Body of pancreas (tissue), 4 donors: ENCODE data around the gene R3HDM4. TPM values are rescaled to one million over a fixed set of nuclear protein-coding genes. Genes with fewer than 3 reads are reported as not detected.

Experiments used
- ATAC-seq: fragments of 150-250 bp; one replicate; pipeline ENCODE4 v1.9.1; 2016
- DNase-seq, 4 donors: peaks; one replicate each; pipeline ENCODE4 v3.0.0-alpha.2; 2019
- H3K27ac ChIP-seq, 4 donors: fragments of 200-600 bp; sonication (generic); 1 replicate in 3 of 4; 2 replicates in 1 of 4; pipeline versions ENCODE4 v1.5.1 to v1.6.1; 2016 to 2019; ENCODE audit warnings: mild to moderate bottlenecking in 1 of 4, mixed read lengths in 1 of 4, moderate library complexity in 1 of 4
- H3K27me3 ChIP-seq, 2 donors: fragments of 200-600 bp; sonication (generic); one replicate each; pipeline ENCODE4 v1.6.0; 2016; ENCODE audit warnings: mild to moderate bottlenecking in 1 of 2
- H3K36me3 ChIP-seq, 2 donors: fragments of 200-600 bp; sonication (generic); replicated peaks in 1 of 2; 2 replicates each; pipeline ENCODE4 v1.5.1; 2016; ENCODE audit warnings: low read depth in 2 of 2; ENCODE audit not compliant: insufficient read depth in 1 of 2
- H3K4me1 ChIP-seq: fragments of 200-600 bp; sonication (generic); one replicate; pipeline ENCODE4 v1.6.0; 2016
- H3K4me3 ChIP-seq, 2 donors: fragments of 200-600 bp; sonication (generic); 1 replicate in 1 of 2; 2 replicates in 1 of 2; pipeline ENCODE4 v1.5.1; 2016 to 2019
- H3K9me3 ChIP-seq, 3 donors: fragments of 200-600 bp; sonication (generic); 1 replicate in 2 of 3; 2 replicates in 1 of 3; pipeline ENCODE4 v1.5.1; 2016
- POLR2A ChIP-seq, 3 donors: fragments of 450-650 bp; IDR thresholded peaks; one replicate each; pipeline ENCODE4 v1.6.1; 2016; ENCODE audit warnings: antibody characterized with exemption in 3 of 3, mild to moderate bottlenecking in 2 of 3
- WGBS, 2 donors: methylation state at CpG; one replicate each; pipeline ENCODE4 v1.1.5; 2017; 5-methylcytosine and 5-hydroxymethylcytosine counted together
- intact Hi-C: fragments of 100-400 bp; cut with DNase I; formaldehyde crosslinking; loops from one replicate; pipeline ENCODE4 v1.15.1; 2023
- total RNA-seq, 2 donors: library from RNA; depleted of rRNA; stranded (reverse); fragments of >200 nt; gene quantifications; one replicate each; pipeline ENCODE4 v1.1.0, GENCODE V29; 2016
- TF ChIP-seq, protein P1 (sequence below), 7 experiments: fragments of 450-650 bp in 4 of 7; fragments of 200-600 bp in 3 of 7; sonication (generic) in 3 of 7; IDR thresholded peaks; one replicate each; pipeline ENCODE4 v1.5.1; 2016 to 2019; ENCODE audit warnings: antibody characterized with exemption in 7 of 7

The R3HDM4 gene
- total RNA-seq, 2 donors from 2014 or later: 11.2 to 34.0 TPM

DNA sequence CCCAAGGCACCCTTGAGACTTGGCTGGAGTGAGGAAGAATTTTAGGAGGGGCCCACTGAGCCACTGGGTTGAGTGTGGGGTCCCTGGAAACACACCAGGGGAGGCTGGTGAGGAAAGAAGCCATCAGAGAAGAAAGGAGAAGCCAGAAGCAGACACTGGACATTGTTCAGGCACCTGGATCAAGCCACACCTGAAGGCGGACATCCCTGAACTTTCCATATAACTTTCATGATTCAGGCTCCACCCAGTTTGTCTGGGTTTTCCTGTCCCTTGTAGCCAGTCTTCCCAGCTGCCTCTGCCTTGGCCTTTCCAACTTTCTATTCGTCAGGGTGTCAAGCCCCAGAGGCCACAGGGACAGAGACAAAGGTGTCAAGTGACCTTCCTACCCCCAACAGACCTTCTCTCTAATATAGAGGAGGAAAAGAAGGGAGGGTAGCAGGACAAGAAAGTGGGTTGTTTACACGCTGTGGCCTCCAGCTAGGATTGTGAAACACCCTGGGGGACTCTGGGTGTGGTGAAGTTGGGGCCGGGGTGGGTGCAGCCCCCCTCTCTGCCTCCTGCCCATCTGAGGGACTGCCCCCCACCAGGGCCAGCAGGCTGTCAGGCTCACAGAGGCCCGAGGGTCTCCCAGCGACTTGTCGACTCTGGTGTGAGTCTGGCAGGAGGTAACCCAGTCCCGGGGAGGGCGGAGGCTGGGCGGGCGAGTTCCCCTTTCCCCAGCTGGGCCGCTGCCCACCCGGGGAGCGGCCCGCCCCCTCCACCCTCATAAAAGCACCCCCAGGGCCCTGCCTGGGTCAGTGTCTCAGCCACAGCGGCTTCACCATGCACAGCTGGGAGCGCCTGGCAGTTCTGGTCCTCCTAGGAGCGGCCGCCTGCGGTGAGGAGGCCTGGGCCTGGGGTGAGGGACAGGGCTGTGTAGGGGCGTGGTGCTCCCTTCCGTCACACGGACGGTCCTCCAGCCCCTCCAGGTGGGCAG is 53.9 kb downstream of the R3HDM4 start, which contains the start of gene CFD:
Gene CFD (plus strand): TSS at position 797 of the 976 bp plus-strand sequence. CDS start 26 bp downstream, at position 823.
- Histone ChIP-seq H3K27me3 (no peaks in the 10 kb centered on the region), H3K36me3 (no peaks in the 10 kb centered on the region), H3K9me3 (no peaks in the 10 kb centered on the region), H3K4me3 (peak within 1 kb of the TSS in 1 of 2 donors; percentile 9), H3K27ac (no peak within 1 kb of the TSS), H3K4me1 (peaks cover 25% of the 10 kb centered on the region)
- WGBS, 2 donors: 47 to 66% methylated on average over 9 to 23 of the region's 24 CpGs
- ATAC-seq: no peak
- peak in 1 of 4 donors; percentile 53 for DNase-seq
- TF ChIP-seq POLR2A (IDR thresholded peaks at IDR 0.05): peak in 2 of 3 donors; percentile 28 to 50
- TF ChIP-seq, protein P1, sequence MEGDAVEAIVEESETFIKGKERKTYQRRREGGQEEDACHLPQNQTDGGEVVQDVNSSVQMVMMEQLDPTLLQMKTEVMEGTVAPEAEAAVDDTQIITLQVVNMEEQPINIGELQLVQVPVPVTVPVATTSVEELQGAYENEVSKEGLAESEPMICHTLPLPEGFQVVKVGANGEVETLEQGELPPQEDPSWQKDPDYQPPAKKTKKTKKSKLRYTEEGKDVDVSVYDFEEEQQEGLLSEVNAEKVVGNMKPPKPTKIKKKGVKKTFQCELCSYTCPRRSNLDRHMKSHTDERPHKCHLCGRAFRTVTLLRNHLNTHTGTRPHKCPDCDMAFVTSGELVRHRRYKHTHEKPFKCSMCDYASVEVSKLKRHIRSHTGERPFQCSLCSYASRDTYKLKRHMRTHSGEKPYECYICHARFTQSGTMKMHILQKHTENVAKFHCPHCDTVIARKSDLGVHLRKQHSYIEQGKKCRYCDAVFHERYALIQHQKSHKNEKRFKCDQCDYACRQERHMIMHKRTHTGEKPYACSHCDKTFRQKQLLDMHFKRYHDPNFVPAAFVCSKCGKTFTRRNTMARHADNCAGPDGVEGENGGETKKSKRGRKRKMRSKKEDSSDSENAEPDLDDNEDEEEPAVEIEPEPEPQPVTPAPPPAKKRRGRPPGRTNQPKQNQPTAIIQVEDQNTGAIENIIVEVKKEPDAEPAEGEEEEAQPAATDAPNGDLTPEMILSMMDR (IDR thresholded peaks at IDR 0.05): no peak
- intact Hi-C loops: no loop called here

DNA sequence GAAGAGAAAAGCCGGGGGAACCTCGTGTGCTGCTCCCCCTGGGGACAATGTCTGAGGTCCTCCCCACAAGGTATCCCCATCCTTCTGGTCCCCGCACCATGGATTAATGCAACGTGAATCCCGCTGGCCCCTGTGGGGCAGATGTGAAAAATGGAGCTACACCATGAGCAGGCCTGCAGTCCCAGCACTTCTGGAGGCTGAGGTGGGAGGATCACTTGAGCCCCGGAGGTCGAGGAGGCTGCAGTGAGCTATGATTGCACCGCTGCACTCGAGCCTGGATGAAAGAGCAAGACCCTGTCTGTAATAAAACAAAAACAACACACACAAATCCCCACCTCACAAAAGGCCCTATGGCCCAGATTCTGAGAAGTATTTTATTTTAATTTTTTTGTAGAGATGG is 54.7 kb downstream of the R3HDM4 start:
- TF ChIP-seq POLR2A (IDR thresholded peaks at IDR 0.05): no peak
- TF ChIP-seq, protein P1 (IDR thresholded peaks at IDR 0.05): no peak
- Histone ChIP-seq H3K27ac (no peak overlapping the region), H3K27me3 (no peaks in the 10 kb centered on the region), H3K4me1 (peaks cover 17% of the 10 kb centered on the region), H3K36me3 (no peaks in the 10 kb centered on the region), H3K4me3 (no peak overlapping the region), H3K9me3 (no peaks in the 10 kb centered on the region)
- DNase-seq (no peak), ATAC-seq (no peak)
- intact Hi-C loops: no loop called here
- WGBS, 2 donors: 73 to 77% methylated on average over 9 of the region's 9 CpGs

DNA sequence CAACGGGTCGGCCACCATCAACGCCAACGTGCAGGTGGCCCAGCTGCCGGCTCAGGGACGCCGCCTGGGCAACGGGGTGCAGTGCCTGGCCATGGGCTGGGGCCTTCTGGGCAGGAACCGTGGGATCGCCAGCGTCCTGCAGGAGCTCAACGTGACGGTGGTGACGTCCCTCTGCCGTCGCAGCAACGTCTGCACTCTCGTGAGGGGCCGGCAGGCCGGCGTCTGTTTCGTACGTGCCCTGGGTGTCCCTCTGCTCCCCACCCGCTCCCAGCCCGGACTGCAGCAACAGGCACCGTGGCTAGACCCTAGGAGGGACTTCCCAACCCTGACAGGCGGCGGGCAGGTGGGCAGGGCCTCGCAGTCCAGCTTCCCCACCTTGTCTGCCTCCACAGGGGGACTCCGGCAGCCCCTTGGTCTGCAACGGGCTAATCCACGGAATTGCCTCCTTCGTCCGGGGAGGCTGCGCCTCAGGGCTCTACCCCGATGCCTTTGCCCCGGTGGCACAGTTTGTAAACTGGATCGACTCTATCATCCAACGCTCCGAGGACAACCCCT is 57.4 kb downstream of the R3HDM4 start:
- Histone ChIP-seq H3K27me3 (no peaks in the 10 kb centered on the region), H3K9me3 (no peaks in the 10 kb centered on the region), H3K4me3 (no peak overlapping the region), H3K27ac (no peak overlapping the region), H3K36me3 (no peaks in the 10 kb centered on the region), H3K4me1 (peaks cover 11% of the 10 kb centered on the region)
- WGBS, 2 donors: 63 to 84% methylated on average over 14 to 35 of the region's 40 CpGs
- ATAC-seq (no peak), DNase-seq (no peak)
- intact Hi-C loops: no loop called here
- no peak for TF ChIP-seq POLR2A (IDR thresholded peaks at IDR 0.05)
- TF ChIP-seq, protein P1 (IDR thresholded peaks at IDR 0.05): no peak

DNA sequence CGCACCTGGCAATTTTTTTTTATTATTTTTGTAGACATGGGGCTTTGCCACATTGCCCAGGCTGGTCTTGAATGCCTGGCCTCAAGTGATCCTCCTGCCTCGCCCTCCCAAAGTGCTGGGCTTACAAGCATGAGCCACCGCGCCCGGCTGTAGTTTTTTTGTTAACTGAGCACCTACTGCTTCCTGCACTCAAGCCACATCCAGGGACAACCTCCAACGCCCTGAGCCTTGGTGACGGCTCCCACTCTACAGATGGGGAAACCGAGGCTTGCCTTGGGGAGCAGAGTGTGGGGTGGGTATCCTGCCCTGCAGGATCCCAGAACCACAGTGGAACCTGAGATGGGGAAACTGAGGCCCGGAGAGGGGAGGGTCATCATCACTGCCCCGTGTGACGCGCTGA is 57.9 kb downstream of the R3HDM4 start:
- no peak overlapping the region for H3K27ac ChIP-seq
- no peak for ATAC-seq
- WGBS, 2 donors: 66 to 76% methylated on average over 12 of the region's 12 CpGs
- H3K27me3 ChIP-seq: no peaks in the 10 kb centered on the region
- intact Hi-C loops: no loop called here
- H3K4me3 ChIP-seq: no peak overlapping the region
- H3K9me3 ChIP-seq: no peaks in the 10 kb centered on the region
- H3K4me1 ChIP-seq: peaks cover 12% of the 10 kb centered on the region
- no peak for TF ChIP-seq POLR2A (IDR thresholded peaks at IDR 0.05)
- TF ChIP-seq, protein P1 (IDR thresholded peaks at IDR 0.05): no peak
- H3K36me3 ChIP-seq: no peaks in the 10 kb centered on the region
- DNase-seq: no peak
